ENCODE results near the gene EBLN1.
"Not testable (repeated sequence)": the region's sequence is repeated elsewhere in the genome, so short reads cannot be mapped to it uniquely, and the experiment has no call there.

EBLN1 gene

DNA sequence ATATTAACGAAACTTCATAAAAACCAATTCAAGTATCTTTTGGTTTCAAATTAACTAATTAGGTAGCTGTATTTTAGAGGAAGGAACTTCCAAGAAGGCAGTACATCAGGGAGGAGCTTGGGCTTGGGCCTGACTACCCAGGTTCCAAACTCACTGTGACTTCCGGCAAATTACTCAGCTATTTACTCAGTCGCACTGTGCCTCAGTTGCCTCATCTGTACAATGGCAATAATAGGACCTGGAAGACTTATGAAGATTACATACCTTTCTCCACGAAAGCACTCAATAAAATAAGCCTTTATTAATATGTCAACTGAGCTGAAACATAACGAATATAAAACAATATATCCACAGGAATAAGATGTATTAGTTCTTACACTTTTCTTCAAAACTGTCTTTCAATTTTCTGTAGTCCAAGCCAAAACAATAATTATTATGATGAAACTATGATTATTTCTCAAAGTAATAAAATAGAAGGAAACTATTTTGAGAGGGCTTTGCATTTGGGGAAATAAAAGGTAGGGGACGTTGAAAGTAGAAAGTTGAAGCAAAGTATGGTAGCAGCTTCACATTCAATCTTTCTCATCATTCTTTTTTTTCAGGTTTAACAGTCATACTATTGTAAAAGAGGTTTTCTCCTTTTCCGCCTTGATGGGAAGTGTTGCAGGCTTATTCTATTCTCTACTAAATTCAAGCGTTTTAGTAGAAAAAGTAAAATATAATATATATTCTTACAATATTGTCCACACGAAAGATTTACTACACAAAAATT, 10.5 kb upstream of the EBLN1 start:
- DNase-seq (ENCODE audit: low read depth, low spot score) = no peak

DNA sequence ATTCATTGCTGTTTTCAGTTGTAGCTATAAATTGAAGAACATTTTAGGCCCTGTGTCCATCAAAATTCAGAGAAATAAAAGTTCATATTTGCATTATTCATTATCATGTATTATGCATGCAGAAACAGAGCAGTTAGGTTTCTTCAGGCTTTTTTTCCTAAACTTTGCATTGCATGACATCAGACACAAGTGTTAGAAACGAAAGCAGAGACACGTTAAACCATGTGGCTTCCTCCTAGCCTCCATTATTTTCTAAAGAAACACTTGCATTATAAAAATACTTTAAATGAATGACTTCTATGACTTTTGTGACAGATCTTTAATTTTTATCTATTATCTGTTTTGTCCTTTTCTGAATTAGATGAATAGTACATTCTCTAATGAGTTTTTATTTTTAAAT, 8.8 kb upstream of the EBLN1 start:
- no peak for DNase-seq (ENCODE audit: low read depth, low spot score)

DNA sequence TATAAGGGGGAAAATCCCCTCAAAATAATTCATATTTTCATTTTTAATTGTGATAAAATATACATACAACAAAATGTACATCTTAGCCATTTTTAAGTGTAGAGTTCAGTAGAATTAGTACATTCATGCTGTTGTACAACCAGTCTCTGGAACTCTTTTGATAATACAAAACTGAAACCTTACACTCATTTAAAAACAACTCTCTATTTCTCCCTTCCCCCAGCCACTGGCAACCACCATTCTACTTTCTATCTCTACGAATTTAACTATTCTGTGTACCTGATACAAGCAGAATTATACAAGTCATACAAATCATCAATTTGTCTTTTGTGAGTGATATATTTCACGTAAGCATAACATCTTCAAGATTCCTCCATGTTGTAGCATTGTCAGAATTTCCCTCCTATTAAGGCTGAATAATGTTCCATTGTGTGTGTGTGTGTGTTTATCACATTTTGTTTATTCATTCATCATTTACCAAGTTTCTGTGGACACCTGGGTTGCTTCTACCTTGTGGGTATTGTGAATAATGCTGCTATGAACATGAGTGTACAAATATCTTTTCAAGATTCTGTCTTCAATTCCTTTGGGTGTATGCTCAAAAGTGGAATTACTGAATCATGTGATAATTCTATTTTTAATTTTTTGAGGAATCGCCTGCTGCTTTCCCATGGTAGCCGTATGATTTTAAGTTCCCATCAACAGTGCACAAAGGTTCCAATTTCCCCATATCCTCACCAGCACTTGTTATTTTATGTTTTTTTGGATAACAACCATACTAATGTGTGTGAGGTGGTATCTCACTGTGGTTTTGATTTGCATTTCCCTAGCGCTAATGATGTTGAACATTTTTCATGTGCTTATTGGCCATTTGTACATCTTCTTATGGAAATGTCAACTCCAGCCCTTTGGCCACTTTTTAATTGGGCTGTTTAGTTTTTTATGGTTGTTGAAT, 4.7 kb upstream of the EBLN1 start:
- DNase-seq (ENCODE audit: low read depth, low spot score) = no peak

DNA sequence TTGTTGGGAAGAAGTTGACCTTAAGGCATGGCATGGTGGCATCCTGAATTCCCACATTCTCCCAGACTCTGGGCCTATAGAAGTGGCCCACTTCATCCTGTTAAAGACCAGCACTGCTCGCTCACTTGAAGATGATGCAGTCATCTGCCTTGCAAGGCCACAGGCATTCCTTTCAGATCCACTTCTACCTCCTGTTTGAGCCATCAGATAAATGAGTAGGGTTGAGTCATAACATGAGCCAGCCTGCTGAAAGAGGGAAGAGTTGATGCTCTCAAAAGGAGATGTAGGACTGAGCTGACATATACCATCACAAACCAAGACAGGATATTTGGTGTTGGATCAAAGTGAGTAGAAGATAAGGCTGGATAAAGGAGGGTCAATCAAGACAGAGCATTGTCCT, 1.5 kb upstream of the EBLN1 start:
- no peak for DNase-seq (ENCODE audit: low read depth, low spot score)

DNA sequence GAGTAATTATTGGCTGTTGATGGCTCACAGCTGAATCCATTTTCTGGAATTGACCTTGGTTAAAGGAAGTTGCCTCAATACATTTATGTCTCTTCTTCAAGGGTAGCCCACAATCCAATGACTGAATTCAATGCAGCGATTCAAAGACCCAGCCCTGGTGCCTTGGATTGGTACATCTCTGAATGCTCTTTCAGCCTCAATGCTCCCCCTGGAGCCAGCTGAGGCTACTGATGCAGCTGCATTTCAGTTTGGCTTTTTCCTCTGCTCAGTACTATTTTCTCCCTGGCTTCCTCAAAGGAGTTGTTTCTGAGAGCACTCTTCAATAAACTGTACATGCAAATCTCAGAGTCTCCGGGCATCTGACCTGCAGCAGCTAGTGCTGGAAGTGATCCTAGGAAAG, 633 bp upstream of the EBLN1 start:
- DNase-seq (ENCODE audit: low read depth, low spot score) = no peak

DNA sequence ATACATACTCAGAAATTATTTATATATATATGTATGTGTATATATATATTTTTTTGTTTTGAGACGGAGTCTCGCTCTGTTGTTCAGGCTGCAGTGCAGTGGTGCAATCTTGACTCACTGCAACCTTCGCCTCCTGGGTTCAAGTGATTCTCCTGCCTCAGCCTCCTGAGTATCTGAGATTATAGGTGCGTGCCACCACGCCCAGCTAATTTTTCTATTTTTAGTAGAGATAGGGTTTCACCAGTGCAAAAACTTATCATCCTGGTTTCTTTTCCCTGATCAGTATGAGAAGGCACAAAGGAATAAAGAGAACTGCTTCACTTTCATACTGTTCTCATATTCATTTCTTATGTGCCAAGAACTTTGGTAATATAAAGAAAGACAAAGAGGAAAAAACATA, 731 bp downstream of the EBLN1 start:
- DNase-seq (ENCODE audit: low read depth, low spot score) = not testable (repeated sequence)

DNA sequence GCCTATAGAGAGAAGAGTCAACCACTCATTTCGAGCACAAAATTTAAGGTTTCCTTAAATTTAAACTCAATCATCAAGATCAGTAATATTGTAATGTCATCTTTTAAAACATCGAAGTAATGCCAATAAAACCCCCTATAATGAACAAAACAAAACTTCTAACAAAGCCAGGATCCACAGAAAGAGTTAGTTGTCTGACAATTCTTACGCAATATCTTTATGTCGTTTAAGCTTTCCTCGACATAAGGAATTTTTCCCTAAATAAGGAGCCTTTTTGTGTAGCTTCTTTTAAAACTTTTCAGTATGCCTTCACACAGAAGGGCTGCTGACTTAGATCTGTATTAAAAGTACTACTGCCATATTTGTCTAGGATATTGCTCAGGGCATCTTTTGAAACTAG, 7.5 kb downstream of the EBLN1 start:
- DNase-seq (ENCODE audit: low read depth, low spot score) = no peak

DNA sequence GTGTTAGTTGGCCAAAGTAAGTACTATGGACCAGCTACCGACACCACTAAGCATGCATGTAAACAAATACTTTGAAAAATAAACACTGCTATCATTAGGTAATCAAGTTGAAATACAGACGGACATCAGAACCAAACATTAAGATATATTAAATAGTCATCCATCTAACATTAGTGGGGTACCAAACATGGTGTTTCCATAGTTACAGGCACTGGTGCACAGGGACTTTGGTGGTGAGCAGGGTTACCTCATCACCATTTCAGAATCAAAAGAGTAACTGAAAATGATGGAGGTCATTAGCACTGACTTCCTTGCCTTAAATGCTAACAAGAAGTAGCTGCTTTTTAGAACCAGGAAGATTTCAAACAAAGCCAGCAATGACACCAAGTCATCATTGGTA, 23.9 kb downstream of the EBLN1 start:
- no peak for DNase-seq (ENCODE audit: low read depth, low spot score)

DNA sequence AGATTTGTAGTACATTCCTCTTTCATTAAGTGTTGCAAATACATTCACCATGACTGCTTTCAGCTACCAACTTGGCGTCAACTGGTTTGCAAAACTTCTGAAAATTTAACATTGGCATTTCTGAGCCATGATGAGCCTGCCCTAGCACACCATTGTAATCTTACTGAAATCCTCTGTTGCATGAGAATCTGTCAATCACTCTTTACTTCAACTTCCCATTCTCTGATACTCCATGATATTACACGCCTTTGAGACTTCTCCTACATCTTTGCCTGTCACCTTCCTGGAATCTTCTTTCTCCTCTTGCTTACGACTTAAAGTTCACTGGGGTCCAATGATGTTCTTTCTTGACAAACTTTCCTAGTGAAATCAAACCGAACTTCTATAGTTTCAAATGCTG, 32.2 kb downstream of the EBLN1 start:
- DNase-seq (ENCODE audit: low read depth, low spot score) = no peak

DNA sequence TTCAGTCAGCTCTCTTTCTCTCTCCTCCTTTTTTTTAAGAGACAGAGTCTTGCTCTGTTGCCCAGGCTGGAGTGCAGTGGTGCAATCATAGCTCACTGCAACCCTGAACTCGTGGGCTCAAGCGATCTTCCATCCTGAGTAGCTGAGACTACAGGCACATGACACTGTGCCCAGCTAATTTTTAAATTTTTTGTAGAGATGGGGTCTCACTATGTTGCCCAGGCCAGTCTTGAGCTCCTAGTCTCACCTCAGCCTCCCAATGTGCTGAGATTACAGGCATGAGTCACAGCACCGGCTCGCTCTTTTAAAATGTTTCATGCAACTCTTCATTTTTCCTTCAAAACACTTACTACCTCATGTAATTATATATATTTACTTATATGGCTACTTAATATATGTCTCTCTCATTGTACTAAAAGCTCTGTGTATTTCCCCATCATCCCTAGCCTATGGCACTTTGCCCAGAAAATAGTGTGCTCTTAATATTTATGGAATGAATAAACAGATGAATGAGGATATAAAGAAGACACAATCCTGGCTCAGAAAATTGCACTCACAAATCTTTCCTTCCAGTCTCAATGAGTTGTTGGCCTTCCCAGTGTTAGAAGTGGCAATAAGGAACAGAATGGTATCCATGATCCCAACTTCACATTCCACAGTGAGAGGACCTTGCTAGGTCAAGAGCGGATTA, 33.9 kb downstream of the EBLN1 start:
- no peak for DNase-seq (ENCODE audit: low read depth, low spot score)

DNA sequence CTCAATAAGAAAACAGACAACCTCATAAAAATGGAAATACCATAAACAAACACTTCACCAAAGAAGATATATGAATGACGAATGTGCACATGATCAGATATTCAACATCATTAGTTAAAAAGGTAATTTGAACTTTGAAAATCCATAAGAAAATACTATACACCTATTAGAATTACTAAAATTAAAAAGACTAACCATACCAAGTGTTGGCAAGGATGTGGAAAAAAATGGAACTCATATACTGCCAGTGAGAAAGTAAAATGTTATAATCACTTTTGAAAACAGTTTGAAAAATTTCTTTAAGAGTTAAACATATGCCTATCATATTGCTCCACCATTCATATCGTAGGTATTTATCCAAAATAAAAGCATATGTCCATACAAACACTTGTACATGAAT, 37.1 kb downstream of the EBLN1 start:
- no peak for DNase-seq (ENCODE audit: low read depth, low spot score)

DNA sequence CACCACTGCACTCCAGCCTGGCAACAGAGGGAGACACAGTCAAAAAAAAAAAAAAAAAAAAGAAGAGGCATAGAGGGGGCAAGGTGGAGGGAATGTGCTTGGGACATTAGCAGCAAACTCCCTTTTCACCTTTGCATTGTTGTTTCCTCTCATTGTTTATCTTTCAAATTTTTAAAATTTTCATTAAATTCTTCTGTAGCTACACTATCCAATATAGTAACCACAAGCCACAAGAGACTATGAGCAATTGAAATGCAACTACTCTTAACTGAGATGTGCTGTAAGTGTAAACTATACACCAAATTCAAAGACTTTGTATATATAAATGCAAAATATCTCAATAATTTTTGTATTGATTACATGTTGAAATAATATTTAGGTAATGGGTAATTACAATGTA, 43.4 kb downstream of the EBLN1 start:
- DNase-seq (ENCODE audit: low read depth, low spot score) = no peak

DNA sequence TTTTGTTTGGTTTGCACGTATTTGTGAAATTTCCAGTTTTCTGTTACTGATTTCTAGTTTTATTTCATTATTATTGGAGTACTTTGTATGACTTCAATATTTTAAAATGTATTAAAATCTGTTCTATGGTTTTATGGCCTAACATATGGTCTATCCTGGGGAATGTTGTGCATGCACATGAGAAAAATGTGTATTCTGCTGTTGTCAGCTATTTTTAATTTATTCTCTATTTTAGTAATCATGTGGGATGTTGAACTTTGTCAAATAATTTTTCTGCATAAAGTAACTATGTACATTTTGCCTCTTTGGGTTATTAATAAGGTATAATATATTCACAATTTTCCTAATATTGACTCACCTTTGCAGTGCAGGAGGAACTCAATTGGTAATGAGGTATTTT, 46.7 kb downstream of the EBLN1 start:
- no peak for DNase-seq (ENCODE audit: low read depth, low spot score)

DNA sequence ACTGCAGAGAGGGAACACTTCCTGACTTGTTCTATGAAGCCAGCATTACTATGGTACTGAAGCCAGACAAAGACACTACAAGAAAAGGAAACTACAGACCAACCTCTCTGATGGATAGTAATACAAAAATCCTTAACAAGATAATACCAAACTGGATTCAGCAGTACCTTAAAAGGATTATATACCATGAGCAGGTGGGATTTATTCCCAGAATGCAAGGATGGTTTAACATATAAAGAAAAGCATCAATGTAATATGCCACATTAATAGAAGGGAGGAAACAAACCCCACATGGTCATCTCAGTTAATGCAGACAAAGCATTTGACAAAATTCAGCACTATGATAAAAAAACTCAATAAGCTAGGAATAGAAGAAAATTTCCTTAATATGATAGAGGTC, 47.2 kb downstream of the EBLN1 start:
- DNase-seq (ENCODE audit: low read depth, low spot score) = no peak

DNA sequence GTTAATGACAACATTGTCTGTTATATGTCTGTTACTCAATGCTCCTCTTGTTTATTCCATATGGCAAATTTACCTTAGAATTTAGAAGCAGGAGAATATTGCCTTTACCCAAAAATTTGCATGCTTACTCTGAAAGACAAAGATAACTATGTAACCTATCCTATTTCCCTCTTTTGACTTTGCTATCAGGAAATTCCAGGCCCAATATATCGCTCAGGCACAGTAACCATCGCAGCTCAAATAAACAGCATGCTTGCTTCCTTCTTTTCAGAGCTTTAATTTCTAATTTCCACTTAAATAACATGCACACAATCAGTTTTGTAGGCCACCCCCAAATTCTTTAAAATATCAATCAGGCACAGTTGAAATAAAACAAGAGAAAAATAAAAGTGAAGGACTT, 57.8 kb downstream of the EBLN1 start:
- DNase-seq (ENCODE audit: low read depth, low spot score) = no peak

DNA sequence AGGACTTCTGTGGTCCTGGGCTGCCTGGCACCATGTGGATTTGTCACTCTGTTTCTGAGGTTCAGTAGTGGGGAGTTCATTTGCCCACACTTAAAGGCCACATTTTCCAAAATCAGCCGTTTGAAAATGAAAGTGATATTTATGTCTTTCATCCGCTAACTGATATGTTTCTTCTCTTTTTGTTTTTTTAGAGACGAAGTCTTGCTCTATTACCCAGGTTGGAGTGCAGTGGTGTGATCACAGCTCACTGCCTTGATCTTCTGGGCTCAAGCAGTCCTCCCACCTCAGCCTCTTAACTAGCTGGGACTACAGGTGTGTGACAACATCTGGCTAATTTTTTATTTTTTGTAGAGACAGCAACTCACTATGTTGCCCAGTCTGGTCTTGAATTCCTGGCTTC, 58.6 kb downstream of the EBLN1 start:
- DNase-seq (ENCODE audit: low read depth, low spot score) = no peak
